GM18907 (cell line): ENCODE results near the gene ST6GALNAC3.

Experiments
- ATAC-seq: cut with Tn5 transposase; IDR thresholded peaks from one replicate; pipeline ENCODE4 v1.9.1; 2021; ENCODE audit warnings: mild to moderate bottlenecking, moderate library complexity; ENCODE audit not compliant: unreplicated experiment

Gene ST6GALNAC3

DNA sequence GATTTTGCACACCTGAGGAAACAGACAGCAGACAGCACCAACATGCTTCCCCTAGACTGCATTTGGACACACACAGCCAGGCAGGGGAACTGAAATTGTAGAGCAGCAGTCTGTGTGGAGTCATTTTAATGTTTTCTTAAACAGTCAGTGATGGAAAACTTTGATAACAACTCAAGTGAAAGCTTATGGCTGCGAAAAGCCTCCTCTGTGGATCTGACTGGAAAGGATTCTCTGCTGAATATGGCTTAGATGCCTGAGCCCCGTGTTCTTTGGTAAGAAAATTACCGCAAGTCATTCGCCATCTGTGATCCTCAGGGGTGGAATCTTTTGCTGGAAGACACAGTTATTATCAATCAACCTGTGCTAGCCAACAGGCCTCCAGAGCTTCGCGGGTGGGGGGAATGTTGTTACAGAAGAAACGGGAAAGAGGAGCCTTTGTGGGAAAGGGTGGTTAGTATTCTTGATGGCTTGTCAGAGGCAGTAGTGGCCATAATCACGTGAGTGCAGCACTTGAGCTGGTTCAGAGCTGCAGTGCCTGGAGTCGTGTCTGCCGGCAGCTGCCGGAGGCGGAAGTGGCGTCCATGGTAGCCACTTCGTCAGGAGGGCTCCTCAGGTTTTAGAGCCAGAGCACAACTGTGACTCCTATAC is 204.7 kb downstream of the ST6GALNAC3 start:
- ATAC-seq: no peak

DNA sequence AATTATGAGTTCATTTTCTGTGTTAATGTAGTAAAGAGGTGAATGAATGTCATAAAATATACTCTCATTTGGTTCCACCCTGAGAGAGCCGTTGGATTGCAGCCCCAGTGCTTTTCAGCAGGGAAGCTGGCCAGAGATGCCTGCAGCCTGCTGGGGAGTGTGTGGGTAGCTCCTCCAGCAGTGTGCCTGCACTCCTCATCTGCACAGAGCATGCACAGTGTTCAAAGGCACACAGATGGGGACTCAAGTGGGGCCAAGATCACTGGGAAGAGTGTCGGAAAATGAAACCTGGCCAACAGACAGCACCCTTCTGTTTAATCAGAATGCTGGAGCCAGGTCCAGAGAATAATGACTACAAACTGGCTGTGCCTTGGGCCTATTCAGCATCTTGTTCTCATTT is 206.8 kb downstream of the ST6GALNAC3 start:
- ATAC-seq: no peak

DNA sequence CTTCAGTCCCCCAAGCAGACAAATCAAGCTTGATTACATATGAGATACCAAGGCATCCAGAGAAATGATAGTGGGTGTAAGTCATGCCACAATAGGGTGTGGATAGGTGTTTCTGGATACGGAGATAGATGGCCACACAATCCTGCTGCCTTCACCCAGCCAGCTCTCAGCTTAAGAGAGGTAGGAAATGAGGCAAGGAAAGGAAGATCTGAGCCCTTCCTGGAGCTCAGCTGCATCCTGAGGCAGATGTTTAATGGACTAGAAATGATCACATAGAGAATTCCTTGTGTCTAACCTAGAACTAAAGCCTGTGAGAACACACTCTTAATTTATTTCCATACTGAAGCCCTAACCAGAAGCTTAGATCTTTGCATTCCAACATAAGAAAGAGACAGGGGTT is 210.3 kb downstream of the ST6GALNAC3 start:
- no peak for ATAC-seq

DNA sequence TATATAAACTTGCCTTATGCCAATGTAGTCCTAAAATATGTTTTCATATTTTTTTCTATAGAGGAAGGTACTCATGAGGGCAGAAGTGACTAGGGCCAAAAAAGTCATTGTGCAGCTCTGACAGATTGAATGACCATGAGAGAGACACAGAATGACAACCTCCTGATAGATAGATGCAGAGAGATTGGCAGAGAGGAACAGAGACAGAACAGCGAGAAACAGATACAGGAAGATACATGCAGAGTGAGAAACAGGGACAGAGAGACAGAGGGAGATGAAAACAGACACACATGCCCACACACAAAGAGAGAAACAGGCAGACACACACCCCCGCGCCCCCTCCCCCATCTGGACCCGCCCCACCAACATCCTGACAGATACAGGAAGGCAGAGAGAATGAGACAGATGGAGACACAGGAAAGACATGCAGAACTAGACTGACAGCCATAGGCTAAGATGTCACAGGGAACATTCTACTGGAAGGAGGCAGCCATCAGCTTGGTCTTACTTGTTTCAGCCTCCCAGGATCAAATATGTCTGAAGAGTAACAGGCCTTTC is 211.1 kb downstream of the ST6GALNAC3 start:
- no peak for ATAC-seq

DNA sequence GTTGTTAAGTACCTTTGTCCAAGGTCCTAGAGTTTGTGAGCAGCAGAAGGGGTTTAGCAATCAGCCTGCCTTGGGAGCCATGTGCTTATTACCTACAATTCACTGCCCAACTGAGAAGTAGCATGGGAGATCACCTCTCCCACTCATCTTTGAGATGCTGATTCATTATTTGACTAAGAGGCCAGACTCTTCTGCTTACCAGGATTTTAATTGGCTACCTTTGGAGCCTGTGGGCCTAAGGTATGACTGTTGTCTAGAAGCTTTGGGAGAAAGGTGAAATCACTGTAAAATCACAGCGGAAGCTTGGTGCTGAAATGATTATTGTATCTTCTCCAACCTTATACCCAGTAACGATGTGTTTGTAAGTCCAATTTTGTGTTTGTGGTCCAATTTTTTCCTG is 213.4 kb downstream of the ST6GALNAC3 start:
- ATAC-seq: no peak

DNA sequence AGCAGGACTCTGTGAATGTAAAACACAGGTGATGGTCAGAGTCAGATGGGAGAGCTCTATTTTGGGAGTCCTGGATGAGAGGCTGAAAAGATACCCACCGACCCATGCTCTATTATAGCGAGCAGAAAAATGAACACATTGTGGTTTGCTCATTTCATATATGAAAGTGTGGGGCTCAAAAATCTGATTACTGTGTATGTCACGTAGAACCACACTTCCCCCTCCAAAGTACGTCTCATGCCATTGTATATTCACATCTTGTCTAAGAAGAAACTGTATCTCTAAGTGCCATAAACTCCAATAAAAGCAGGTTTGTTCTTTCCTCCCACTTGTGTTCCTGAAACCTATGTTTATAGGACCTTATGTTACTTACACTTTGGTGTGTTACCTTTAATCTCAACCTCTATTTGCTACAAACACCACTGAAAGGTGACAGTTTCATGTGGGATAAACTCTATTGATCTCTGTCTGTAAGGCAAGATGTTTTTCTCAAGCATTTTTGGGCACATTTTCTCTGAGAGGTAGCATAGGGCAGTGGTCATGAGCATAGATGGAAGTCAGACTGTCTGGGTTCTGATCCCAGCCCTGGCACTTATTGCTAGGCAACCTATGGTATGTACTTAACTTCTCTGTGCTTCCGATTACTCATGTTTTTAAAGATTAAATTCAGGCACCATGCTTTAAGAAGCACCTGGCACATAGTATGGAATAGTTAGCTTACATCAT is 214.4 kb downstream of the ST6GALNAC3 start:
- no peak for ATAC-seq

DNA sequence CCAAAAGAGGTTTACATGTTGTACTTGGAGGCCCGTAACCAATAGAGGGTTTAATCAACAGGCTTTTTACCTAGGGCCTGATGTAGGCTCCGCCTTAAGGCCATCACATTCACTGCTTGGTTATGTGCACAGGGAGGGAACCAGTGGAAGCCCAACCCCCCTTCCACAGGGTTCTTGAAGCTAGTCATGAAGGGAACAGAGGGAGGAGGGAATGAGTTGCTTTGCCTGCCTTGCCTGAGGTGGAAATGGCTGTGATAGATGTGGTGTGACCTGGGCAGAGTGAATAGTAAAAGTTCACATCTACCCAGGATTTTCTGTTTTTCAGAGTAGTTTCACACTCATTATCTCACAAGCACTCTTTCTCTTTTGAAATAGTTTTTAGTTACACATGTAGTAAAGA is 215.1 kb downstream of the ST6GALNAC3 start:
- ATAC-seq: no peak

DNA sequence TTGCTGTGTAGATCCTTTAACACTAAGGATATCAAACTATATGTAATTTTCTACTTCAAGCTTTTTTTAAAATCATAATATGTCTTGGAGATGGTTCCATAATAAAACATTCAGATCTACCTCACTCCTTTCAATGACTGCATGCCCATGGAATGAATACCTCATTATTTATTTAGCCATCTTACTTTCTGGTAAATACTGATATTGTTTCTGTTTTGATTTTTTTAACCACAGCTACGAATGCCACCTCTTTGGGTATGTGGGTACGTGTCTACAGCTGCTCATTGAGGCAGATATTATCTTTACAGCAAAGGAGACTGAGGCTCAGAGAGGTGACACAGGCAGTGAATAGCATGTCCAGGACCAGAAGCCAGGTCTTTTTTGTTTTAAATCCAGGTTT is 215.7 kb downstream of the ST6GALNAC3 start:
- ATAC-seq: no peak

DNA sequence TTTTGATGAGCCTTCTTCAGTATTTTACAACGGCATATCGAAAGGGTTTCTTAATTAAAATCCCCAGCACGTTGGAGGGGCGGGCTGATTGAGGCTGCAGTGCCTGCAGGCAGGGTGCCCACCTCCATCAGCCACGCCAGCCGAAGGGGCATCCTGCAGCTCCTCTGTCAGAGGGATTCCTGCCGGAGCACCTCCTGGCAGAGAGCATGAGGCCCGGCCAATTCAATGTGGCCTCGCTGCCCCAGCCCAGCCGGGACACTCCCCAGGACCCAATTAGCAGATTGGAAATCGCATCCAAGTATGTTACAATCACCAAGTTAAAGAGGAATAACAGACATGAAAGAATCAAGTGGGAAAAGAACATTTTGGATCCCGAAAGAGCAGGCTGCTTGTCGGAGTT is 216.6 kb downstream of the ST6GALNAC3 start:
- ATAC-seq: no peak

DNA sequence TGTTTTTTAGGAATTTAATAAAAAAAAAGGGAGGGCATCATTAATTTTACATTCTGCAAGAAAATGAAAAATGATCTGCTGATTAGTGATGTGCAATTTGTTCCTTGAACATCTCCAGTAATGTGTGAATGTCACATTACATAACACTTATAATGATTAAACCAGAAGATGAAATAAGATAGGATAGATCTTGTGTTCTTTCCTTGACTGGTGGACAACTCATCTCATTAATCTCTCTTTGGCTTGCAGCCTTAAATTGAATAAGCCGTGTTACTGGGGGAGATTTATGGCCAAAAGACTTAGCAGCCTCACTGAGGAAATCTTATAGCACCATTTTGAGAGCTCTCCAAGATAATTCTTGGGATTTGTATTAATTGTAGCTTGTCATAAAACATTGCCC is 217.2 kb downstream of the ST6GALNAC3 start:
- no peak for ATAC-seq

DNA sequence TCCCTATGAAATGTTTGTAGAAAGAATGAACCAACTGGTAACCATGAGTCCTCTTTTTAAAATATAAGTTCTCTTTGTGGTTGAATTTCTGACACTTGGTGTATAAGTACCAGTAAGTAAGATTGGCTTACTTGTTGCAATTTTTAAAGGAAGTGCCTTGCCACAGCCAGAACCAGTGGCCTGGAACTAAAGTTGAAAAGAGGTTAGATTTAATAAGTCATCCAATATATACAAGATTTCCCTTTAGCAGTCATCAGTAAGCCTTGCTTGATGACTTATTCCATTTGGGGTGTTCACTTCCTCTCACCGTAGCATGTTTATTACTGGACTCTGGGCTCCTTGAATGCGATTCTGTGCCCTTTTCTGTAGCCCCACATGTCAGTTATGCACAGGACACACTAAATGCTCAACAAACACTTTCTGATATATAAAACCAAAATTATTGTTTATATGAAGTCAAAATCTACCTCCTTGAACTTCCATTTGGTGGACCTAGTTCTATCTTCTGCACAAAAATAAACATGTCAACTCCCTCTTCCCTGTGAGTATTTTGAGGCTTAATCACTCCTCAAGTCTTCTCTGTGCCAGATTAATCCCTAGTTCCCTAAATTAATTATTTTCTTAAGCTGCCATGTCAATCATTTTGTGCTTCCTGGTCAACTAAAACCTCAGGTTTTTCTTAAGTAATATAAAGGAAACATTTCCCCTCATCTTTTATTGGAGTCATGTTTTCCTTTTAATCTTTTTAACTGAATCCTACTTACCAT is 218.1 kb downstream of the ST6GALNAC3 start:
- ATAC-seq: peak; percentile 87

DNA sequence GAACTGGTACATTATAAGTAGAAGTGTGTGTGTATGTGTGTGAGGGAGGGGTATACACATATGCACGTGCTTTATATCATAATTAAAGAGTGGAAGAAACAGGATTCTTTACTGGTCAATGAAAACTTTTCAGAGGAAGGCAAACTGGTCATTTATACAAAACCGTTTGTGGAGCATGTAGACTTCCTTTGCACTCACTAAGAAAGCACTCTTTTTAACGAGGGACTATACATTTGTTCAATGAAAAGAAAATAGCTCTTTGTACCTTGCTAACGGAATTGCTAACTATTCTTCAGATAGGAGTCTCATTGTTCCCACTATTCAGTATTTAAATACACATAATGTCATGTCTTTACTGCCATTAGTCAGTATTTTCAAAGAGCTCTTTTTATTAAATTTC is 219.3 kb downstream of the ST6GALNAC3 start:
- ATAC-seq: no peak

DNA sequence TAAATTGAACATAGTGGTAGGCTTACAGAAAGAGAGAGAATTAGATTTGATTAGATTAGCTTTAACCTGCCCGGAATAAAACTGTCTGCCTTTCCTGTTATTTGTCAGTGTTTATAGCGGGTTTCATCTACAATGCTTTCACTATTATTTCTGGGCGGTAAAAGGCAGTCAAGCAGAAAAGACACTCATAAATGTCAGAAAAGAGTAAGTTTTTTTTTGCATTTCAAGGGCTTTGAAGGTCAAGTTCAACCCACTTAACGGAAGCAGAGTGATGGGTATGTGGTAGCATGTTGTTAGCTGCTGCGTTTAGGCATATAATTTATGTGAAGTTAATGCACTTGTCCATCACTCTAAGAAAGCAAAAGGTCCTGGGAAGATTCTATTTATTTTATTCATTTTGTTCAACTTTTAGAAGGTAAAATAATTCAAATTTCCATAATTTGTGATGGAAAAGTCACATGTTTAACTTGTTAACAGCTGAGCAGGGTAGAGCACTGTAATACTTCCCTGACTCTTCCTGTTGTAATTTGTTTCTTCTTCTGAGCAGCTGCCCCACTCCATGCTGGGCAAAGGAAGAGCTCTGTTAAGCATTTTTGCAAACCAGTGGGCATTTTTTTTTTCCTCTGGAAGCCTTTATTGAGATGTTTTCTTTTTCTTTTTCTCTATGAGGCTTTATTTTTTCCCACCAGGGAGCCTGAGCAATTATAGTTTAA is 220.1 kb downstream of the ST6GALNAC3 start:
- ATAC-seq: peak; percentile 85

DNA sequence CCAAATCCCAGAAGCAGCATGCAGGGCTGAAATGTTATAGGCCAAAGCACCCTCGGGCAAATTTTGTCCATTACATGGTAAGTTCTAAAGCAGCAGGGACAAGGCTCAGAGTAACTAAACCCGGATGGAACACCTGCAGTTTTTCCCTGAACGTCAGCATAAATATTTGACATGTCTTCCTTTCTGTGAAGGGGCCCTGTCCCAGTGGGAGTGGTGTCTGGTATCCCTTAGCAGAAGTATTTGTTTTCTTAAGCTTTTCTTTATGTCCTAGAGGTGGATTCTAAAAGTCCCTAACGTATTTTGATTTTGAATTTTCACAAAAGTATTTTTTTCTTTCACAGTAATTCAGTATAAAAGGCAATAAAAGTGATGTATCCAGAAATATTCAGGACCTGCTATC is 223.9 kb downstream of the ST6GALNAC3 start:
- no peak for ATAC-seq

DNA sequence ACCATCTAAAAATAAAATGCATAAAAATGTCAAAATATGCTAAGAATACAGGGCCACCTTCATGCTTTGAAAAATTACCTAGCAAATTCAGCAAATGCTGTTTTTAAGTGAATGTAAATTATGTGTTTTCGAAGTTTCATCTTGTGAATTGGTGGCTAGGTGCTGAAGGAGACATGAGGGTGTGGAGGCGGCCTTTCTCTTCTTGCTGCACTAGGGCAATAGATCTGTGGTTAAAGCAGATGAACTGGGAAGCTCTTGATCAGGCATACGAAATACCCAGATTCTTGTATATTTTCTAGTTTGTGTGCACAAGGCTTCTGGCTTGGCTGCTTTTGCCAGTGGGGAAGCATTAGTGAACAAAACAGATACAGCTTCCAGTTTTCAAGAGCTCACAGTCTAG is 224.5 kb downstream of the ST6GALNAC3 start:
- ATAC-seq: no peak

DNA sequence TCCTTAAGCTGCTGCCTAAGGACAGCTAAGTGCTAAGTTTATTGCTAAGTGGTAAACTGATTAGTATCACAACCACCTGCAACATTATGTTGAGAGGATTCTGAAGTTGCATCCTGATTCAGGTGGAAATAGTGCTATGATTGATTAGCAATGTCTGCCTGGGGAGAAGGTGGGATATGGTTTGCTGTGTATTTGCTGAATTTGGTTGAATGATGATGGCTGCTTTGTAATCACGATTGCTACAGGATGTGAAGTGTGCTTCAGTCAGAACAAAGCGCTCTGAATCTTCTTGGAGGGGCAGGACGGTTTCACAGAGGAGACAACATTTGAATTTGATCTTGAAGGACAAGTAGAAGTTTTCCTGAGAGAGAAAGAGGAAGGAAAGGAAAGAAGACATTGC is 226.0 kb downstream of the ST6GALNAC3 start:
- no peak for ATAC-seq

DNA sequence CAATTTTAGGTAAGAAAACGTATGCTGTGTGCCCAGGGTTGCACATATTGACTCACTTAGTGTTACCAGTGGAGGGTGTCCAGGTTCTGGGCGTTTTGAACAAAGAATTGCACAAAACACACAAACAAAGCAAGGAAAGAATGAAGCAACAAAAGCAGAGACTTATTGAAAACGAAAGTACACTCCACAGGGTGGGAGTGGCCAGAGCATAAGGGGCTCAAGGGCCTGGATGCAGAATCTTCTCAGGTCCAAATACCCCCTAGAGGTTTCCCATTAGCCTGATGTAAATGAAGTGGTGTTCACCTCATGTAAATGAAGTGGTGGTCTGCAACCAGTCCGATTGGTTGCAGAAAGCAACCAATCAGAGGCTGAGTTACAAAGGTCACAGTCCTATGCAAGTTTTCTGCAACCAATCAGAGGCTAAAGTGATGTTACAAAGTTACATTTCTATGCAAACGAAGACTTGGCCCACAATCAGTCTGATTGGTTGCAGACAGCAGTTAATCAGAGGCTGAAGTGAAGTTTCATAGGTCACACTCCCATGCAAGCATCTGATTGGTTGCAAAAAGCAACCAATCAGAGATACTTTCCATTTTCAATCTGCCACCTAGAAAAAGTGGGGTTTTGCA is 228.3 kb downstream of the ST6GALNAC3 start:
- no peak for ATAC-seq

DNA sequence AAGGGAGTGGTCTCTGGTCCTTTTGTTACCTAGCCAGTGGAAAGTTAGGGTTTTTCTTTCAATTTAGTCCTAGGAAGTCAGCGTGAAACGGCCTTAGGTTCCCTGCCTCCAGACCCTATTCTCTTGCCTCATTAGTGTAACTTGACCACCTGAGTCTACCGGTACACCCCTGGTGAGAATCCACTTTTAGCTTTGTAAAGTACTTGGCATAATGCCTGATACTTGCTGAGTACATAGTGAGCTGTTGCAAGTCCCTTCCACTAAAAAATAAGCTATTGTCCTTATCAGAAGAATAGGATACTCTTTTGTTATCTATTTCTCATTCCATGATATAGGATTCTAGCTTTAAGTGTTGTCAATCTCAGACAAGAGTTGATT is 228.8 kb downstream of the ST6GALNAC3 start:
- no peak for ATAC-seq

DNA sequence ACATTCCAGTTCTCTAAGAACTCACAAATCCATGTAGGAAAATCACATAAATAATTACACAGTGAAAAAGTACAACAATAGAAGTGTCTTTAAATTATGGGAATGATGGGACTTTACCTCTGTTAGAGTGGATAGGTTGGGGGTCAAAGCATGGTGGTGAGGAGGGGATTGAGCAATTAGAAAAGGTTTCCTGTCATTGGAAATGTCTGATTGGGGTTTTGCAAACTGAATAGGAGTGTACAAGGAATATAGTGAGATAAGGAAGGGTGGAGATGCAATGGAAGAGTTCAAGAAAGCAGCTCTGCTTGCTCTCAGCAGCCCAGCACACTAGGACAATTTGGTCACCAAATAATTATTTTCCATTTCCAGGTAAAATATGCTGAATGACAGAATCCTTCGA is 238.8 kb downstream of the ST6GALNAC3 start:
- ATAC-seq: no peak

DNA sequence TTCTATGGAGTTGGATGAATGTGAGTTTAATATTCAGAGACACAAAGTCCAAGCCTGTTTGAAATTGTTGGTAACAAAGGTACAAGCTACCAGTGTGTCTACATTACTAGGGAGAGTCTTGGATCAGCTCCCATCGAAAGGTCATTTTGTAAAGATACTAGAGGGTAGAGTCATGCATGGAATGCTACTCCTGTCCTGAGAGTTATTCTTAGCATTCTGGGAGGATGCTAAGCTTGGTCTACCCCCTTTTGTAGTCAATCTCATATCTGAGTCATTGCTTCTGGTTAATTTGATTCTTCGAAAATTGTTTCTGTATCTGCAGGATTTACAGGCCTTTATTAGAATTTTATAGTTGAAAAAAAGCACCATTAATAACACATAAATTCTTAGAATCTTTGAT is 240.2 kb downstream of the ST6GALNAC3 start:
- no peak for ATAC-seq
